ENCODE data around the gene THAP11. TPM values are rescaled to one million over a fixed set of nuclear protein-coding genes. Genes with fewer than 3 reads are reported as not detected.

Gene THAP11
- total RNA-seq, 1 experiment from 2014 or later: 38.3 TPM

DNA sequence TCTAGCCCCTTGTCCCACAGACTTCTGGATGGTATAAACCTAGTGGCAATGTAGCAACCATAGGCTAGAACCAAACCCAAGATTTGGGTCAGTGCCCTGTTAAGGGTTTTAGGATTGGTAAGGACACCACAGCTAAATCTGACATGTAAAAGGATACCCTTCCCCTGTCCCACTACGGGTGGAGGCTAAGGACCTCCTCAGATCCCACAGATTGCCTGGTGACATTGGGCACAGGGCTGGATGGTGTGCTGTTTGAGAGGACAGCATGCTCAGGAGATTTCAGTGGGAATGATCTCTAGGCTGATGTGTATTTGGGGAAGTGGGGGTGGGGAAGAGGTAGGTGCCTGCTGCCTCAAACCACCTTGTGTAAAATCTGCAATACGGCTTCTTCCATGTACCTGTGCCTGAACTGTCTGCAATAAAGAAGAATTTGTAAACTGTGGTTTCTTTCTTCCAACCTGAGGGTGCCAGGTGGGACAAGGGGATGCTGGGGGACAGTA, 30.1 kb downstream of the THAP11 start:
- TF ChIP-seq, protein P1, sequence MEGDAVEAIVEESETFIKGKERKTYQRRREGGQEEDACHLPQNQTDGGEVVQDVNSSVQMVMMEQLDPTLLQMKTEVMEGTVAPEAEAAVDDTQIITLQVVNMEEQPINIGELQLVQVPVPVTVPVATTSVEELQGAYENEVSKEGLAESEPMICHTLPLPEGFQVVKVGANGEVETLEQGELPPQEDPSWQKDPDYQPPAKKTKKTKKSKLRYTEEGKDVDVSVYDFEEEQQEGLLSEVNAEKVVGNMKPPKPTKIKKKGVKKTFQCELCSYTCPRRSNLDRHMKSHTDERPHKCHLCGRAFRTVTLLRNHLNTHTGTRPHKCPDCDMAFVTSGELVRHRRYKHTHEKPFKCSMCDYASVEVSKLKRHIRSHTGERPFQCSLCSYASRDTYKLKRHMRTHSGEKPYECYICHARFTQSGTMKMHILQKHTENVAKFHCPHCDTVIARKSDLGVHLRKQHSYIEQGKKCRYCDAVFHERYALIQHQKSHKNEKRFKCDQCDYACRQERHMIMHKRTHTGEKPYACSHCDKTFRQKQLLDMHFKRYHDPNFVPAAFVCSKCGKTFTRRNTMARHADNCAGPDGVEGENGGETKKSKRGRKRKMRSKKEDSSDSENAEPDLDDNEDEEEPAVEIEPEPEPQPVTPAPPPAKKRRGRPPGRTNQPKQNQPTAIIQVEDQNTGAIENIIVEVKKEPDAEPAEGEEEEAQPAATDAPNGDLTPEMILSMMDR (IDR thresholded peaks at IDR 0.05; ENCODE audit: unreplicated experiment): no peak

DNA sequence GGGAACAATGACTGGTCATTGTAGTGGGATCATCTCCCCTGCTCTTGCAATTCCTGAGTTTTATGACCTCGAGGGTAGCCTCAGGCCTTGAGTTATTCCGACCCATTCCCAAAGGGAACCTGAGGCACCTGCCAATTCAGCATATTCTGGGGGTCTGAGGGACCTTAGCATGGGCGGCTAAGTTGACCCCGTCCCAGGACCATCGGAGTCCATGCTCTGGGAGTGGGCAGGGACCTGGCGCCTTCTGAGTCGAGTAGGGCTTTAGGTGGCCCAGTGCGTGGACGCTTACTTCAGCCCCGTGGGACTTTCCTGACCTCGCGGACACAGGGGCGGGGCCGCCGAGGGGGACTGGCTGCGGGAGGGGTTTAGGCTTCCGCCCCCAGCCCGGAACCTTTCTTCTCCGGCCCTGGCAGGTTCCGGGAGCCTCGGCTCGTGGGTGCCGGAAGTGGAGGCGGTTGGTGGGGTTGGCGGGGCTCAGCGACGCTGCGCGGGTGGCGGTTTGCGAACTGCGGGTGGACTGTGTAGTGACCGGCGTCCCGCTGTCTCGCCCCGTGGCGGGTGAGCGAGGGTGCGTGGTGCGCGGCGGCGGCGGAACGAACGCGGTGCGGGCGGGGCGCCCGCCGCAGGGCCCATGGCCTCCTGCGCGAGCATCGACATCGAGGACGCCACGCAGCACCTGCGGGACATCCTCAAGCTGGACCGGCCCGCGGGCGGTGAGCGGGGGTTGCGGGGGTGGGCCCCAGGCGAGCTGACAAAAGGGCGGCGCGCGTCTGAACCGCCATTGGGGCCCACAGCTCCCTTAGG, 30.7 kb downstream of the THAP11 start, which contains the start of gene EDC4:
Gene EDC4, plus strand, starts transcription at position 422 of the 804 bp plus-strand sequence. Its CDS starts 210 bp downstream, at position 632.
- TF ChIP-seq, protein P1 (IDR thresholded peaks at IDR 0.05; ENCODE audit: unreplicated experiment): no peak
- H3K4me3 Mint-ChIP-seq (ENCODE audit: low read depth, unreplicated experiment): peak within 1 kb of the TSS; percentile 87
- no TSS peak for BruUV-seq (replicated peaks)
- DNase-seq: peak; percentile 94
- H3K36me3 Mint-ChIP-seq (ENCODE audit: insufficient read depth, unreplicated experiment): peaks cover 58% of the 10 kb centered on the region
- peak within 1 kb of the TSS; percentile 84 for H3K27ac Mint-ChIP-seq (ENCODE audit: unreplicated experiment)
- intact Hi-C loops (cut with micrococcal nuclease; ENCODE audit: unreplicated experiment): no loop called here
- CTCF ChIA-PET: interaction anchor here (1.3 to 2.3 kb wide), 2 partner anchors 11 to 56 kb away, joined by 8 to 10 read pairs; partner anchors contain the start of gene NRN1L
- H3K4me1 Mint-ChIP-seq (ENCODE audit: low read depth, unreplicated experiment): peaks cover 31% of the 10 kb centered on the region
- H3K9me3 Mint-ChIP-seq (ENCODE audit: low read depth, unreplicated experiment): no peaks in the 10 kb centered on the region
- no peaks in the 10 kb centered on the region for H3K27me3 Mint-ChIP-seq (ENCODE audit: unreplicated experiment)

More for the DNA sequence above, 30.1 kb downstream of the THAP11 start:
- H3K36me3 Mint-ChIP-seq (ENCODE audit: insufficient read depth, unreplicated experiment): peaks cover 58% of the 10 kb centered on the region
- CTCF ChIA-PET: no interaction called here
- BruUV-seq (replicated peaks): no TSS peak
- H3K27ac Mint-ChIP-seq (ENCODE audit: unreplicated experiment): peak overlapping the region; percentile 84
- no peaks in the 10 kb centered on the region for H3K9me3 Mint-ChIP-seq (ENCODE audit: low read depth, unreplicated experiment)
- peak overlapping the region; percentile 87 for H3K4me3 Mint-ChIP-seq (ENCODE audit: low read depth, unreplicated experiment)
- H3K4me1 Mint-ChIP-seq (ENCODE audit: low read depth, unreplicated experiment): peaks cover 31% of the 10 kb centered on the region
- no peak for DNase-seq
- intact Hi-C loops (cut with micrococcal nuclease; ENCODE audit: unreplicated experiment): no loop called here
- H3K27me3 Mint-ChIP-seq (ENCODE audit: unreplicated experiment): no peaks in the 10 kb centered on the region

DNA sequence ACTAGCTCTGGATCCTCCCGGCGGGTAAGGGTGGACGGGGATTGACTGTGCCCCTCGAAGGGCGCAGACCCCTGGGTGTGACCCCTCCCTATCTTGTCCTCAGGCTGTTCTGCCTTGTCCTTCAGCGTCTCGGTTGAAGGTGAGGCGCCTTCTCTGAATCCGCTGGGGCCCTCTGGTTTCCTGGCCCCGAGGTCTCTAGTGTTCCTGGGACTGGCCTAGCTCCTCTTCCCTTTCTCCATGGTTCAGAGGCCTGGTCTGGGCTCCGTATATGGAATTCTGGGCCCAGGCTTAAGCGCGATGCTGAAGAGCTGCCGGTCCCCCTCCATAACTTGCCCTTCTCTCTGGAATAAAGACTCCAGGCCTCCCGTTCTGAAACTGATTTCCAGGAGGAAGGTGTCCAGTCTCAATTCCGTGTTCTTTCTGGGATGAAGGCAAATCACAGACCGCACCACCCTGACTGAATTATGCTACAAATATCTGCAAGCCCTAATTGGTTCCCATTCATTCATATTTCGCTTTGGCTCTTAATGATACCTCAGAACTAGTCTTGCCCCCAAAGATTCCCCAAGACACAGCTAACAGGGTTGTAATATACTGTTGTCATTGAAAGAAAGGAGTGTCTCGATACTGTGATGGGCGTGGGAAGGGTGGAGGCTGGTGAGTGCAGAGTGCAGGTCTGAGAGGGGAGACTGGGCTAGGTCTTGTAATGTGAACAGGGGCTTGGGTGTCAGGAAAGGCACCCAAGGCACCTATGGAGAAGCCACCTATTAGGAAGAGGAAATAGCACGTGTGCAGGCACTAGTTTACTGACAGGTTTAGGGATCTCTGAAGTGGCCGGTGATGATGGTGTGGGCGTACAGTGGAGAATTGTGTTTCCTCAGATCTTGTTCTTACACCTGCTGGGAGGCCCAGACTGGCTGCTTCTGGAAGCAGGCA, 31.6 kb downstream of the THAP11 start:
- H3K4me3 Mint-ChIP-seq (ENCODE audit: low read depth, unreplicated experiment): peak overlapping the region; percentile 87
- H3K27ac Mint-ChIP-seq (ENCODE audit: unreplicated experiment): peak overlapping the region; percentile 84
- CTCF ChIA-PET: interaction anchor here (1.3 to 2.3 kb wide), 3 partner anchors 10 to 57 kb away, joined by 6 to 10 read pairs (median 8); partner anchors contain the start of gene NRN1L
- no peak for DNase-seq
- peaks cover 59% of the 10 kb centered on the region for H3K36me3 Mint-ChIP-seq (ENCODE audit: insufficient read depth, unreplicated experiment)
- intact Hi-C loops (cut with micrococcal nuclease; ENCODE audit: unreplicated experiment): no loop called here
- TF ChIP-seq, protein P1 (IDR thresholded peaks at IDR 0.05; ENCODE audit: unreplicated experiment): no peak
- peaks cover 31% of the 10 kb centered on the region for H3K4me1 Mint-ChIP-seq (ENCODE audit: low read depth, unreplicated experiment)
- no peaks in the 10 kb centered on the region for H3K27me3 Mint-ChIP-seq (ENCODE audit: unreplicated experiment)
- no peaks in the 10 kb centered on the region for H3K9me3 Mint-ChIP-seq (ENCODE audit: low read depth, unreplicated experiment)
- BruUV-seq (replicated peaks): TSS peak; percentile 27

DNA sequence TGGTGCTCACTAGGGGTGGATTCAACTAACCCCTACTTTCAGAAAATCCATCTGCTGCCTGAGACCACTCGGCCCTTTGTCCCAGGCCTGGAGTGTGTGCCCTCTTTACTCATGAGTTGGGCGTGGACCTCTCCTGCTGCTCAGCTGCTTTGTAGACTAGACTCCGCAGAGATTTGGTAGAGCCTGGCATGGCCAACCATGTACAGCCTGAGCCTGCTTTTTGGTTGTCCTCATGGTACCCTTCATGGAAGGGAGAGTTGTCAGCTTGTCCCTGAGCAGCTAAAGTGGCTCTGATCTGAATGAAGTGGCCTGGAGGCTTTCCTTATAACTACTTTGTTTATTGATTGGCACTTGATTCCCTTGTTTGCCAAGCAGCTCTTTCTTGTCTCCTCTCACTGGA, 32.3 kb downstream of the THAP11 start:
- H3K27me3 Mint-ChIP-seq (ENCODE audit: unreplicated experiment): no peaks in the 10 kb centered on the region
- H3K27ac Mint-ChIP-seq (ENCODE audit: unreplicated experiment): peak overlapping the region; percentile 84
- H3K36me3 Mint-ChIP-seq (ENCODE audit: insufficient read depth, unreplicated experiment): peaks cover 62% of the 10 kb centered on the region
- H3K4me1 Mint-ChIP-seq (ENCODE audit: low read depth, unreplicated experiment): peaks cover 31% of the 10 kb centered on the region
- TF ChIP-seq, protein P1 (IDR thresholded peaks at IDR 0.05; ENCODE audit: unreplicated experiment): no peak
- DNase-seq: no peak
- CTCF ChIA-PET: interaction anchor here (1.2 to 2.3 kb wide), 3 partner anchors 9 to 26 kb away, joined by 3 to 10 read pairs (median 6); partner anchors contain the start of gene NRN1L
- intact Hi-C loops (cut with micrococcal nuclease; ENCODE audit: unreplicated experiment): no loop called here
- BruUV-seq (replicated peaks): no TSS peak
- H3K4me3 Mint-ChIP-seq (ENCODE audit: low read depth, unreplicated experiment): peak overlapping the region; percentile 87
- H3K9me3 Mint-ChIP-seq (ENCODE audit: low read depth, unreplicated experiment): no peaks in the 10 kb centered on the region

All from Calu3 (cell line).